KMS-11 (cell line): Measurements from ENCODE around the gene TAC4.

ENCODE experiments used
- H2AFZ ChIP-seq: fragments of 200-600 bp; sonication (generic); 2 replicates; pipeline ENCODE4 v1.6.1; 2016; ENCODE audit warnings: antibody characterized with exemption, mixed run types, low read depth
- H3K27ac ChIP-seq: fragments of 200-600 bp; sonication (generic); 2 replicates; pipeline ENCODE4 v1.6.1; 2016; ENCODE audit warnings: mild to moderate bottlenecking, mixed run types
- H3K27me3 ChIP-seq: fragments of 200-600 bp; sonication (generic); 2 replicates; pipeline ENCODE4 v1.6.1; 2017; ENCODE audit warnings: mild to moderate bottlenecking, low read depth, mixed run types, moderate library complexity; ENCODE audit not compliant: insufficient read depth
- H3K36me3 ChIP-seq: fragments of 200-600 bp; sonication (generic); 2 replicates; pipeline ENCODE4 v1.6.1; 2017; ENCODE audit warnings: mild to moderate bottlenecking, mixed run types; ENCODE audit not compliant: insufficient read depth
- H3K4me1 ChIP-seq: fragments of 200-600 bp; sonication (generic); 2 replicates; pipeline ENCODE4 v1.6.1; 2016; ENCODE audit warnings: mild to moderate bottlenecking, low read depth, mixed run types; ENCODE audit not compliant: poor library complexity, severe bottlenecking
- H3K4me2 ChIP-seq: fragments of 200-600 bp; sonication (generic); 2 replicates; pipeline ENCODE4 v1.7.0; 2016; ENCODE audit warnings: mild to moderate bottlenecking, mixed run types
- H3K4me3 ChIP-seq: fragments of 200-600 bp; sonication (generic); IDR thresholded peaks from 2 replicates; pipeline ENCODE4 v1.6.1; 2017; ENCODE audit warnings: low read depth, low read length, mixed read lengths; ENCODE audit not compliant: insufficient read depth
- H3K79me2 ChIP-seq: fragments of 200-600 bp; sonication (generic); 2 replicates; pipeline ENCODE4 v1.6.1; 2016; ENCODE audit warnings: low read depth, mixed run types; ENCODE audit not compliant: insufficient read depth
- H3K9ac ChIP-seq: fragments of 200-600 bp; sonication (generic); 2 replicates; pipeline ENCODE4 v1.6.1; 2016; ENCODE audit warnings: mild to moderate bottlenecking, mixed run types
- H4K20me1 ChIP-seq: fragments of 200-600 bp; sonication (generic); 2 replicates; pipeline ENCODE4 v1.6.1; 2016; ENCODE audit warnings: mild to moderate bottlenecking, mixed run types; ENCODE audit not compliant: insufficient read depth
- CTCF ChIP-seq: fragments of 200-600 bp; sonication (generic); conservative IDR thresholded peaks from 2 replicates; pipeline ENCODE4 v1.6.1; 2017; ENCODE audit warnings: low read depth, mild to moderate bottlenecking, antibody characterized with exemption, low read length, moderate library complexity, mixed read lengths

Gene TAC4

GRCh38 chr17:49873466-49873865 lies 25.6 kb upstream of the TAC4 start:
- H3K27ac ChIP-seq: no peak overlapping the region
- H4K20me1 ChIP-seq: no peaks in the 10 kb centered on the region
- peaks cover 95% of the 10 kb centered on the region for H3K27me3 ChIP-seq
- H2AFZ ChIP-seq: no peak overlapping the region
- no peak for TF ChIP-seq CTCF
- no peaks in the 10 kb centered on the region for H3K4me1 ChIP-seq
- no peak overlapping the region for H3K4me2 ChIP-seq
- no peak overlapping the region for H3K4me3 ChIP-seq
- no peak overlapping the region for H3K9ac ChIP-seq
- no peaks in the 10 kb centered on the region for H3K36me3 ChIP-seq
- no peaks in the 10 kb centered on the region for H3K79me2 ChIP-seq

- no peak overlapping the region for H3K4me2 ChIP-seq
- H3K79me2 ChIP-seq: no peaks in the 10 kb centered on the region
- H4K20me1 ChIP-seq: no peaks in the 10 kb centered on the region
- H3K27me3 ChIP-seq: peaks cover 96% of the 10 kb centered on the region
- H2AFZ ChIP-seq: no peak overlapping the region
- no peak overlapping the region for H3K27ac ChIP-seq
- H3K4me3 ChIP-seq: no peak overlapping the region
- no peak overlapping the region for H3K9ac ChIP-seq
- H3K4me1 ChIP-seq: no peaks in the 10 kb centered on the region
- no peak for TF ChIP-seq CTCF
- H3K36me3 ChIP-seq: no peaks in the 10 kb centered on the region
These were observed 25.0 kb upstream of the TAC4 start for GRCh38 chr17:49872754-49873377.

- no peak overlapping the region for H2AFZ ChIP-seq
- H3K4me1 ChIP-seq: no peaks in the 10 kb centered on the region
- H3K27ac ChIP-seq: no peak overlapping the region
- no peaks in the 10 kb centered on the region for H3K79me2 ChIP-seq
- H3K36me3 ChIP-seq: no peaks in the 10 kb centered on the region
- H3K27me3 ChIP-seq: peaks cover 97% of the 10 kb centered on the region
- no peaks in the 10 kb centered on the region for H4K20me1 ChIP-seq
- no peak overlapping the region for H3K9ac ChIP-seq
- no peak for TF ChIP-seq CTCF
- H3K4me3 ChIP-seq: no peak overlapping the region
- no peak overlapping the region for H3K4me2 ChIP-seq
These were observed 23.3 kb upstream of the TAC4 start for GRCh38 chr17:49871211-49871610.

GRCh38 chr17:49870298-49870697 lies 22.4 kb upstream of the TAC4 start:
- Histone ChIP-seq H3K4me2 (no peak overlapping the region), H3K27me3 (peaks cover 99% of the 10 kb centered on the region), H3K4me1 (no peaks in the 10 kb centered on the region), H3K27ac (no peak overlapping the region), H3K36me3 (no peaks in the 10 kb centered on the region), H2AFZ (no peak overlapping the region), H3K4me3 (no peak overlapping the region), H4K20me1 (no peaks in the 10 kb centered on the region), H3K9ac (no peak overlapping the region), H3K79me2 (no peaks in the 10 kb centered on the region)
- TF ChIP-seq CTCF: no peak
